Measurements from ENCODE around the gene SYPL1.
A peak's percentile ranks its signal among the peaks of the same experiment; 100 is the strongest.
"Not testable (repeated sequence)": the region's sequence is repeated elsewhere in the genome, so short reads cannot be mapped to it uniquely, and the experiment has no call there.

The SYPL1 gene

GRCh38 chr7:106112118-106112971 is at the start of gene SYPL1:
TSS of gene SYPL1 (minus strand) at chr7:106112312. CDS start at chr7:106112208, 104 bp downstream.
- DNase-seq (ENCODE audit: low read depth): peak; percentile 87

GRCh38 chr7:106155027-106155426 is 42.9 kb upstream of the SYPL1 start:
- no peak for DNase-seq (ENCODE audit: low read depth)

DNA sequence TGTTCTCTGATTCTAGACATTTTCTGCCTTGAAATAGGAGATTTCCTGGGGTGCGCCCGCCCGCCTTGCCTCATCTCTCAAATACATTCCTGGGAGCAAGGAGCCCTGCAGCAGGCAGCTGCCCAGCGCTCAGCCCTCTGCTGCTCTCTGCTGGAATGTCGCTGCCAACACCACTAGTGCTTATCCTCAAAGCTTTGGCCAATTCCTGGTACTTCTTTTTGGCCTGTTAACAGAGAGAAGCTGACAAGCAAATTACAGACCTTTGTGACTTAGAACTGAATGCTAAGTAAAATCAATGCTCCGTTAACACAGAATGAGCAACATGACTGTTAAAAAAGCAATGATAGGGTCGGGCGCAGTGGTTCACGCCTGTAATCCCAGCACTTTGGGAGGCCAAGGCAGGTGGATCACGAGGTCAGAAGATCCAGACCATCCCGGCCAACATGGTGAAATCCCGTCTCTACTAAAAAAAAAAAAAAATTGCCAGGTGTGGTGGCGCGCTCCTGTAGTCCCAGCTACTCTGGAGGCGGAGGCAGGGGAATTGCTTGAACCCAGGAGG is 41.9 kb upstream of the SYPL1 start:
- peak; percentile 59 for DNase-seq (ENCODE audit: low read depth)

GRCh38 chr7:106152313-106152665 is 40.2 kb upstream of the SYPL1 start:
- no peak for DNase-seq (ENCODE audit: low read depth)

- no peak for DNase-seq (ENCODE audit: low read depth)
Measured at GRCh38 chr7:106151459-106152312, 39.6 kb upstream of the SYPL1 start.

DNA sequence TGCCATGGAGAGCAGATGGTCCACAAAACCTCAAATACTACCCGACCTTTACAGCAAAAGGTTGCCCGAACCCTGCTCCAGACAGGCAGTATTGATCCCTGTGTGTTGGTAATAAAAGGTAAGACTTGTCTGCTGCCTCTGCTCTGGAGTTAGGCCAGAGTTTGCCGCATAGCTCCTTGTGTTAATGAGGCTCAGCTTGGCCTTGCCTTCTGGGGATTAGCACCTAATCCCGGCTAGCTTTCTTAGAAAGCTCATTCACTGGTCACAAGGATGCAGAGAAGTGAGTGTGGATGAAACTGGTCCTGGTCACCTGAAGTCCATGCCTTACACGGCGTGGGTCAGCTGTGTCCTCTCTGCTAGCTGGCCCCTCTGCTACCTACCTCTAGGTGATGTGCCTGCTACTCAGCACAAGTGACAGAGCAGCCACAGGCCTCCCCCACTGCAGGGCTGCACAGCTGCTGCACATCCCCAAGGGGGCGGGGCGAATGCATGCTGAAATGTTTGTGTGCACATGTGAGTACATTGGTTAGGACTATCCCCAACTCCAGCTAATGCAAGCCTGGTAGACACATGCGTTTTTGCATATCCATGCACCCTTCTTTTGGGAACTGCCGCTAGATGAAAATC is 31.7 kb upstream of the SYPL1 start:
- no peak for DNase-seq (ENCODE audit: low read depth)

- no peak for DNase-seq (ENCODE audit: low read depth)
Measured at GRCh38 chr7:106142136-106142535, 30.0 kb upstream of the SYPL1 start.

DNA sequence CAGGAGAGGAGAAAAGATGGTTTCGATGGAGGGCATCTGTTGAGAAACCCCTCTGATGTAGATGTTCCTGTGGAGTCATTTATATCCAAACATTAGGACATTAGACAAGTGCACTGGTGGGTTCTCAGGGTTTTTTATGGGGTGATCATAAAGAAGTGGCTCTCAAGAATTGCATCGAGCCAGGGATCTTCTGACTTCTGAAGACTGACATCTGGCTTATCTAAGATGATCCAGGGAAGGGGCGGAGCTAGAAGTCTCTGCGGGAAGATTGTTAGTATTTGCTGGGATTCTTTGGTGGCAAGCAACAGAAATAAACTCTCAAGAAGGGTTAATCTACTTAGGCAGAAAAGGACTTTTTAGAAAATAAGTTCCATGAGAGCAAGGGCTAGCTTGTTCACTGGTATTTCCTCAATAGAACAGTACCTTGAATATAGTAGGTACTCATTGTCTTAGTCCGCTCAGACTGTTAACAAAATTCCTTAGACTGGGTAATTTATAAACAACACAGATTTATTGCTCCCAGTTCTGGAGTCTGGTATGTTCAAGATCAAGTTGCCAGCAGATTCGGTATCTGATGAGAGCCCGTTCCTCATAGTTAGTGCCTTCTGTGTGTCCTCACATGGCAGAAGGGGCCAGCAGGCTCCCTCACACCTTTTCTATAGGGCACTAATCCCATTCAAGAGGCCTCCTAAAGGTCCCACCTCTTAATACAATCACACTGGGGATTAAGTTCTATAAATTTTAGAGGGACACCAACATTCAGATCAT is 28.5 kb upstream of the SYPL1 start:
- no peak for DNase-seq (ENCODE audit: low read depth)

- DNase-seq (ENCODE audit: low read depth): no peak
Measured at GRCh38 chr7:106139265-106140251, 27.4 kb upstream of the SYPL1 start.

- no peak for DNase-seq (ENCODE audit: low read depth)
Measured at GRCh38 chr7:106138776-106139175, 26.7 kb upstream of the SYPL1 start.

GRCh38 chr7:106138181-106138580 is 26.1 kb upstream of the SYPL1 start:
- DNase-seq (ENCODE audit: low read depth): not testable (repeated sequence)

DNA sequence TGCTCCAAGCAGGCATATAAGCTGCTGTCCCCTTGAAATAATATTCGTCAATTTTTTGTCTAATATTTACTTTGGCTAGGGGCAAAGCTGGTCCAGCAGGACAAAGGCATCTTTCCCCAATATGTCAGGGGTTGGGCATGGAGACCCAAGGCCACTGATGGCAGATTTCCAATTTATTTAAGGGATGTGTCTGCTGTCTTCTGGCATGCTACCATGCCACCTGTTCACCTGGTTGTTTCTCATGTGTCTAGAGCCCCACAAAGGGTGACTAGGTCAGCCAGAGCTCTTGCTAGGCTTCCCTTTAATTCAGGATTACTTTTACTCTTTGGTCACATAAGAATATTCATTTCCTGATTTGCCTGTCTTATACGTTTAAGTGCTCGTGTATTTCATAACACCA is 22.1 kb upstream of the SYPL1 start:
- no peak for DNase-seq (ENCODE audit: low read depth)

DNA sequence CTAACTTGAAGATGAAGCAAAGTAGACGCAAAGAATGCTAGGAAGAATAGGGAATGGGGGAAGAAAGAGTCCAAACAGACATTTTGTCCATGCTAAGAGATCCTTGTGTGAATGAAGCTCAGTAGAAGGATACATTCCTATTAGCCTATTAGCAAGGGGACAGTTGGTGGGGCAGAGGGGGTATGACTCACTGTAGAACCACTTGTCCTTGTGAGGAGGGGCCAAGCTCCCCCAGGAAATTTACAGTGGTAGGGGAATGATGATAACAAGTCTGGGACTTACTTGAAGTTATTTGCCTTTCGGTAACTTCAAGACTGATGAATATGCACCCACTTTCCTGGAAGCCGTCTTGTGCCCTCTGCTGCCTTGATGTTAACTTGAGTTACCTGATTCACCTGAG is 17.2 kb upstream of the SYPL1 start:
- no peak for DNase-seq (ENCODE audit: low read depth)

- no peak for DNase-seq (ENCODE audit: low read depth)
Measured at GRCh38 chr7:106128836-106129235, 16.7 kb upstream of the SYPL1 start.

DNA sequence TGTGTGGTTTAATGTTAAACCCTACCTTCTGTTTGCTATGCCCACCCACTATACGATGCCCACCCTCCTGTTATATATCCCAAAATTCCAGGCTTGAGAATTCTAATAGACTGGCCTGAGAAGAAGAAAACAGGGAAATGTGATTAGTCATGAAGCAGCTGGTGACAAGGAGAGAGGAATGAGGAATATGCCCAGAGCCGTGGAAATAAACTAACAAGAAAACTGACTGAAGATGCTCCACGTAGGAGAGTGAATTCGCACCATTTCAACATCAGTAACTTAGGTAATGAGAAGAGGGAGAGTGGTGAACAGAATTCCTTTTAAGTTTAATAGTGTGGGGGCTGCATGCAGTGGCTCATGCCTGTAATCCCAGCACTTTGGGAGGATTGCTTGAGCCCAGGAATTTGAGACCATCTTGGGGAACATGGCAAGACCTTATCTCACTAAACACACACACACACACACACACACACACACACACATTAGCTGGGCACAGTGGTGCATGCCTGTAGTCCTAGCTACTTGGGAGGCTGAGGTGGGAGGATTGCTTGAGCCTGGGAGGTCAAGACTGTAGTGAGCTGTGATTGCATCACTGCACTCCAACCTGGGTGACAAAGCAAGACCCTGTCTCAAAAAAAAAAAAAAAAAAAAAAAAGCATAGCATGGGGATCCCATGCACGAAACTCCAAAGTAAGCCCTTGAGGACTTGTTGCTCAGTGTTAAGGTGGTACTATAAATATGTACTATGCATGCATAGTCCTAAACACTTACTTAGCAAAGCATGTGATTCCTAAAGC is 16.1 kb upstream of the SYPL1 start:
- DNase-seq (ENCODE audit: low read depth): no peak

GRCh38 chr7:106126170-106126938 is 14.2 kb upstream of the SYPL1 start:
- peak; percentile 30 for DNase-seq (ENCODE audit: low read depth)

DNA sequence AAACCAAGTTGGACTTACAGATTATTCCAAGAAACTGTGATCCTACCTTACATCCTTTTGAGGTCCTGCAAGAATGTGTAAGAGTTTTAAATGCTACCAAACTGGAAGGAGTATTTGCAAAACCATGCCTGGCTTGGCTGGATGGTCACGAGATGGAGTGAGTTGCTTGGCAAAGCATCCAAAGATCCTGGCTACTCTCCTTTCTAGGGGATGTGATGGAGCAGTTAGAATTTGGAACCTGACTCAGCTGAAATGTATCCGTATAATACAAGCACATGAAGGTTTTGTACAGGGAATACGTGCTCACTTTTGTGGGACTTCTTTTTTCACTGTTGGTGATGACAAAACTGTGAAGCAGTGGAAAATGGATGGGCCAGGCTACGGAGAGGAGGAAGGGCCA is 13.3 kb upstream of the SYPL1 start:
- DNase-seq (ENCODE audit: low read depth): no peak

- DNase-seq (ENCODE audit: low read depth): no peak
Measured at GRCh38 chr7:106124186-106124585, 12.1 kb upstream of the SYPL1 start.

- no peak for DNase-seq (ENCODE audit: low read depth)
Measured at GRCh38 chr7:106122713-106123112, 10.6 kb upstream of the SYPL1 start.
